OCI-LY3 (cell line): ENCODE measurements around the gene AP2A2.

Experiments used
- H2AFZ ChIP-seq: fragments of 200-600, 300-600 bp; shearing (Covaris generic); 2 replicates; pipeline ENCODE4 v1.6.0; 2014; ENCODE audit warnings: antibody characterized with exemption, low read depth, low read length
- H3K27ac ChIP-seq: fragments of 200-600, 300-600 bp; sonication (generic); 2 replicates; pipeline ENCODE4 v1.5.1; 2014; ENCODE audit warnings: mild to moderate bottlenecking, low read length, moderate library complexity, mixed read lengths
- H3K27me3 ChIP-seq: fragments of 200-600, 300-600 bp; sonication (generic); 2 replicates; pipeline ENCODE4 v1.6.1; 2014; ENCODE audit warnings: low read depth, low read length, mixed read lengths
- H3K36me3 ChIP-seq: fragments of 200-600, 300-600 bp; sonication (generic); replicated peaks from 2 replicates; pipeline ENCODE3; 2014; ENCODE audit warnings: low read depth, low read length, mixed read lengths
- H3K4me1 ChIP-seq: fragments of 300-600, 200-600 bp; sonication (generic); 2 replicates; pipeline ENCODE4 v1.6.1; 2014; ENCODE audit warnings: low read length, mixed read lengths
- H3K4me2 ChIP-seq: fragments of 200-600, 300-600 bp; sonication (generic); 2 replicates; pipeline ENCODE4 v1.6.1; 2014; ENCODE audit warnings: low read length, mixed read lengths
- H3K4me3 ChIP-seq: fragments of 300-600, 200-600 bp; sonication (generic); 2 replicates; pipeline ENCODE4 v1.5.1; 2014; ENCODE audit warnings: antibody characterized with exemption, mild to moderate bottlenecking, low read length, moderate library complexity
- H3K79me2 ChIP-seq: fragments of 300-600, 200-600 bp; shearing (Covaris generic); 2 replicates; pipeline ENCODE4 v1.6.1; 2014; ENCODE audit warnings: mild to moderate bottlenecking, low read length, mixed read lengths
- H3K9ac ChIP-seq: fragments of 300-600, 200-600 bp; shearing (Covaris generic); 2 replicates; pipeline ENCODE4 v1.6.0; 2014; ENCODE audit warnings: mild to moderate bottlenecking, low read length, moderate library complexity
- H3K9me3 ChIP-seq: fragments of 200-600, 300-600 bp; shearing (Covaris generic); 2 replicates; pipeline ENCODE4 v1.6.1; 2014; ENCODE audit warnings: low read length, mixed read lengths; ENCODE audit not compliant: insufficient read depth
- H4K20me1 ChIP-seq: fragments of 200-600, 300-600 bp; sonication (generic); 2 replicates; pipeline ENCODE4 v1.6.1; 2016; ENCODE audit warnings: low read length, mixed read lengths; ENCODE audit not compliant: insufficient read depth
- CTCF ChIP-seq: fragments of 200-600, 300-600 bp; sonication (generic); IDR thresholded peaks from 2 replicates; pipeline ENCODE4 v1.5.1; 2014; ENCODE audit warnings: antibody characterized with exemption, low read length, low read depth
- EZH2phosphoT487 ChIP-seq: fragments of 200-600 bp; shearing (Covaris generic); IDR thresholded peaks from 2 replicates; pipeline ENCODE4 v1.6.1; 2018; ENCODE audit warnings: antibody characterized with exemption, mixed run types, low read depth

Gene AP2A2

GRCh38 chr11:905952-906351, 19.7 kb upstream of the AP2A2 start:
- H3K79me2 ChIP-seq: peaks cover 37% of the 10 kb centered on the region
- no peak overlapping the region for H3K4me3 ChIP-seq
- peaks cover 8% of the 10 kb centered on the region; the same call in 1 of the 2 replicates for H4K20me1 ChIP-seq
- no peak overlapping the region for H3K4me2 ChIP-seq
- no peaks in the 10 kb centered on the region for H3K9me3 ChIP-seq
- no peak overlapping the region for H3K27ac ChIP-seq
- no peak overlapping the region for H2AFZ ChIP-seq
- H3K4me1 ChIP-seq: peaks cover 27% of the 10 kb centered on the region
- no peak for TF ChIP-seq CTCF
- TF ChIP-seq EZH2phosphoT487: no peak
- peaks cover 19% of the 10 kb centered on the region for H3K36me3 ChIP-seq
- H3K9ac ChIP-seq: no peak overlapping the region
- no peaks in the 10 kb centered on the region for H3K27me3 ChIP-seq

GRCh38 chr11:907668-908067, 18.0 kb upstream of the AP2A2 start:
- peaks cover 32% of the 10 kb centered on the region for H3K4me1 ChIP-seq
- no peaks in the 10 kb centered on the region for H3K27me3 ChIP-seq
- no peak for TF ChIP-seq EZH2phosphoT487
- TF ChIP-seq CTCF: no peak
- peak overlapping the region; percentile 54 for H3K4me2 ChIP-seq
- H3K36me3 ChIP-seq: peaks cover 16% of the 10 kb centered on the region
- H3K27ac ChIP-seq: peak overlapping the region; percentile 51
- peaks cover 8% of the 10 kb centered on the region; the same call in 1 of the 2 replicates for H4K20me1 ChIP-seq
- H2AFZ ChIP-seq: no peak overlapping the region
- no peak overlapping the region for H3K9ac ChIP-seq
- H3K79me2 ChIP-seq: peaks cover 37% of the 10 kb centered on the region
- no peaks in the 10 kb centered on the region for H3K9me3 ChIP-seq
- 0 out of 2 replicates have a peak overlapping the region, but pooled peaks have one; percentile 0 for H3K4me3 ChIP-seq

- peaks cover 32% of the 10 kb centered on the region for H3K4me1 ChIP-seq
- no peak for TF ChIP-seq CTCF
- TF ChIP-seq EZH2phosphoT487: no peak
- H3K4me2 ChIP-seq: peak overlapping the region; percentile 54
These were observed 17.4 kb upstream of the AP2A2 start for GRCh38 chr11:908273-908672.

GRCh38 chr11:909406-909805, 16.3 kb upstream of the AP2A2 start:
- peak overlapping the region; percentile 97 for H3K4me3 ChIP-seq
- H3K27ac ChIP-seq: no peak overlapping the region
- peaks cover 8% of the 10 kb centered on the region; the same call in 1 of the 2 replicates for H4K20me1 ChIP-seq
- no peaks in the 10 kb centered on the region for H3K27me3 ChIP-seq
- TF ChIP-seq CTCF: no peak
- no peak for TF ChIP-seq EZH2phosphoT487
- no peak overlapping the region for H2AFZ ChIP-seq
- H3K4me2 ChIP-seq: peak overlapping the region; percentile 71
- H3K9me3 ChIP-seq: no peaks in the 10 kb centered on the region
- H3K79me2 ChIP-seq: peaks cover 37% of the 10 kb centered on the region
- peaks cover 32% of the 10 kb centered on the region for H3K4me1 ChIP-seq
- peak overlapping the region; percentile 91; the same call in 1 of the 2 replicates for H3K9ac ChIP-seq
- peaks cover 7% of the 10 kb centered on the region for H3K36me3 ChIP-seq

More at GRCh38 chr11:908273-908672, 17.4 kb upstream of the AP2A2 start:
- Histone ChIP-seq H3K79me2 (peaks cover 37% of the 10 kb centered on the region), H3K4me3 (peak overlapping the region; percentile 0; the same call in 1 of the 2 replicates), H3K9ac (no peak overlapping the region), H3K36me3 (peaks cover 14% of the 10 kb centered on the region), H4K20me1 (peaks cover 8% of the 10 kb centered on the region; the same call in 1 of the 2 replicates), H3K27me3 (no peaks in the 10 kb centered on the region), H2AFZ (no peak overlapping the region), H3K9me3 (no peaks in the 10 kb centered on the region), H3K27ac (peak overlapping the region; percentile 51)
